AG09309 (cell line): ENCODE measurements around the gene SLC35F3.
"Not testable (repeated sequence)": the region's sequence is repeated elsewhere in the genome, so short reads cannot be mapped to it uniquely, and the experiment has no call there.

Experiments used
- DNase-seq: peaks from one replicate; pipeline ENCODE4 v3.0.0-alpha.2; 2010; ENCODE audit warnings: low read depth
- H3K4me3 ChIP-seq: 2 replicates; pipeline ENCODE4 v1.5.1; 2011; ENCODE audit warnings: mild to moderate bottlenecking, low read depth, low read length, moderate library complexity; ENCODE audit not compliant: control insufficient read depth
- CTCF ChIP-seq: IDR thresholded peaks from 2 replicates; pipeline ENCODE4 v1.5.1; 2011; ENCODE audit warnings: mild to moderate bottlenecking, low read depth, low read length, inconsistent platforms; ENCODE audit not compliant: insufficient read depth, control insufficient read depth; ENCODE audit errors: missing control alignments

Gene SLC35F3

GRCh38 chr1:234355782-234356510 lies 451.5 kb downstream of the SLC35F3 start:
- no peak overlapping the region for H3K4me3 ChIP-seq
- DNase-seq, result no peak
- no peak for TF ChIP-seq CTCF

- DNase-seq, result not testable (repeated sequence)
These were observed 452.3 kb downstream of the SLC35F3 start for GRCh38 chr1:234356615-234357269.

GRCh38 chr1:234357831-234358230 lies 453.4 kb downstream of the SLC35F3 start:
- DNase-seq, result no peak
- TF ChIP-seq CTCF, result no peak
- no peak overlapping the region for H3K4me3 ChIP-seq

More at GRCh38 chr1:234356615-234357269, 452.3 kb downstream of the SLC35F3 start:
- H3K4me3 ChIP-seq, result not testable (repeated sequence)

GRCh38 chr1:234361102-234361603 lies 456.7 kb downstream of the SLC35F3 start:
- no peak for TF ChIP-seq CTCF

GRCh38 chr1:234362558-234362957 lies 458.1 kb downstream of the SLC35F3 start:
- TF ChIP-seq CTCF, result no peak
- H3K4me3 ChIP-seq, result no peak overlapping the region
- DNase-seq, result no peak

More at GRCh38 chr1:234361102-234361603, 456.7 kb downstream of the SLC35F3 start:
- DNase-seq, result no peak
- no peak overlapping the region for H3K4me3 ChIP-seq

GRCh38 chr1:234368320-234369032 lies 464.0 kb downstream of the SLC35F3 start:
- no peak for TF ChIP-seq CTCF
- no peak for DNase-seq
- no peak overlapping the region for H3K4me3 ChIP-seq
